Activated CD8-positive, alpha-beta memory T cell treated with anti-CD3 and anti-CD28 coated beads for 24 hours (primary cell): ENCODE results near the gene CAMK2A.

Source experiments
- DNase-seq: peaks from one replicate; pipeline ENCODE4 v3.0.0-alpha.2; 2020

The CAMK2A gene

GRCh38 chr5:150298701-150299451, 9.3 kb upstream of the CAMK2A start:
- DNase-seq, result no peak

- DNase-seq, result no peak
Observed at GRCh38 chr5:150297934-150298595, 8.5 kb upstream of the CAMK2A start.

- no peak for DNase-seq
Observed at GRCh38 chr5:150297236-150297890, 7.8 kb upstream of the CAMK2A start.

GRCh38 chr5:150296496-150296895, 6.9 kb upstream of the CAMK2A start:
- no peak for DNase-seq

GRCh38 chr5:150295741-150296486, 6.3 kb upstream of the CAMK2A start:
- DNase-seq, result no peak

- no peak for DNase-seq
Observed at GRCh38 chr5:150295172-150295634, 5.6 kb upstream of the CAMK2A start.

GRCh38 chr5:150294551-150295071, 5.0 kb upstream of the CAMK2A start:
- no peak for DNase-seq

- DNase-seq, result no peak
Observed at GRCh38 chr5:150293091-150293941, 3.7 kb upstream of the CAMK2A start.

- DNase-seq, result no peak
Observed at GRCh38 chr5:150291388-150292385, 2.1 kb upstream of the CAMK2A start.

GRCh38 chr5:150288791-150289190, 782 bp downstream of the CAMK2A start:
- no peak for DNase-seq

- DNase-seq, result no peak
Observed at GRCh38 chr5:150288361-150288760, 1.2 kb downstream of the CAMK2A start.

- no peak for DNase-seq
Observed at GRCh38 chr5:150286820-150287219, 2.8 kb downstream of the CAMK2A start.

- DNase-seq, result no peak
Observed at GRCh38 chr5:150285114-150285513, 4.5 kb downstream of the CAMK2A start.

- DNase-seq, result no peak
Observed at GRCh38 chr5:150284311-150284710, 5.3 kb downstream of the CAMK2A start.

GRCh38 chr5:150283904-150284303, 5.7 kb downstream of the CAMK2A start:
- DNase-seq, result no peak

GRCh38 chr5:150281987-150282386, 7.6 kb downstream of the CAMK2A start:
- DNase-seq, result no peak

GRCh38 chr5:150279330-150280020, 10.1 kb downstream of the CAMK2A start:
- DNase-seq, result no peak

GRCh38 chr5:150278916-150279315, 10.7 kb downstream of the CAMK2A start:
- DNase-seq, result no peak

GRCh38 chr5:150278046-150278730, 11.4 kb downstream of the CAMK2A start:
- DNase-seq, result no peak
